Omental fat pad (tissue), 4 donors: ENCODE results near the gene MAK. TPM values are rescaled to one million over a fixed set of nuclear protein-coding genes. Genes with fewer than 3 reads are reported as not detected.
A peak's percentile ranks its signal among the peaks of the same experiment; 100 is the strongest.
"Not testable (repeated sequence)": the region's sequence is repeated elsewhere in the genome, so short reads cannot be mapped to it uniquely, and the experiment has no call there.

Source experiments
- ATAC-seq: fragments of 150-250 bp; one replicate; pipeline ENCODE4 v1.9.1; 2016; ENCODE audit warnings: mild to moderate bottlenecking, moderate library complexity; ENCODE audit not compliant: low FRiP score
- DNase-seq: peaks from one replicate; pipeline ENCODE4 v3.0.0-alpha.2; 2019; ENCODE audit warnings: low spot score
- total RNA-seq, 4 donors: library from RNA; depleted of rRNA; stranded (reverse); fragments of >200 nt; gene quantifications; one replicate each; pipeline ENCODE4 v1.1.0, GENCODE V29; 2016
- TF ChIP-seq, protein P1 (sequence below), 3 donors: fragments of 450-650 bp; IDR thresholded peaks; one replicate each; pipeline ENCODE4 v1.5.1; 2016 to 2017; ENCODE audit warnings: antibody characterized with exemption in 3 of 3, mild to moderate bottlenecking in 3 of 3, moderate library complexity in 2 of 3

Gene MAK
- total RNA-seq, 4 donors from 2014 or later, result 0.25 to 1.3 (median 1.0) TPM

DNA sequence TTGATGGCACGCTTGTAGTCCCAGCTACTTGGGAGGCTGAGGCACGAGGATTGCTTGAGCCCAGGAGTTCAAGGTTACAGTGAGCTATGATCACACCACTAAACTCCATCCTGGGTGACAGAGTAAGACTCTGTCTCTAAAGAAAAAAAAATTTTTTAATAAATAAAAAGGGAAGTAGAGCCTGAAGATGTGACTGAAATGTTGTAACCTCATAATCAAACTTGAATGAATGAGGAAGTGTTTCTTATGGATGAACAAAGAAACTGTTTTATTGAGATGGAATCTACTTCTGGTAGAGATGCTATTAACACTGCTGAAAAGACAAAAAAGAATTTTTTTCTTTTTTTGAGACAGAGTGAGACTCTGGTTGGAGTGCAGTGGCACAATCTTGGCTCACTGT is 6.7 kb downstream of the MAK start:
- no peak for DNase-seq
- TF ChIP-seq, protein P1, sequence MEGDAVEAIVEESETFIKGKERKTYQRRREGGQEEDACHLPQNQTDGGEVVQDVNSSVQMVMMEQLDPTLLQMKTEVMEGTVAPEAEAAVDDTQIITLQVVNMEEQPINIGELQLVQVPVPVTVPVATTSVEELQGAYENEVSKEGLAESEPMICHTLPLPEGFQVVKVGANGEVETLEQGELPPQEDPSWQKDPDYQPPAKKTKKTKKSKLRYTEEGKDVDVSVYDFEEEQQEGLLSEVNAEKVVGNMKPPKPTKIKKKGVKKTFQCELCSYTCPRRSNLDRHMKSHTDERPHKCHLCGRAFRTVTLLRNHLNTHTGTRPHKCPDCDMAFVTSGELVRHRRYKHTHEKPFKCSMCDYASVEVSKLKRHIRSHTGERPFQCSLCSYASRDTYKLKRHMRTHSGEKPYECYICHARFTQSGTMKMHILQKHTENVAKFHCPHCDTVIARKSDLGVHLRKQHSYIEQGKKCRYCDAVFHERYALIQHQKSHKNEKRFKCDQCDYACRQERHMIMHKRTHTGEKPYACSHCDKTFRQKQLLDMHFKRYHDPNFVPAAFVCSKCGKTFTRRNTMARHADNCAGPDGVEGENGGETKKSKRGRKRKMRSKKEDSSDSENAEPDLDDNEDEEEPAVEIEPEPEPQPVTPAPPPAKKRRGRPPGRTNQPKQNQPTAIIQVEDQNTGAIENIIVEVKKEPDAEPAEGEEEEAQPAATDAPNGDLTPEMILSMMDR (IDR thresholded peaks at IDR 0.05), result no peak
- ATAC-seq, result no peak

DNA sequence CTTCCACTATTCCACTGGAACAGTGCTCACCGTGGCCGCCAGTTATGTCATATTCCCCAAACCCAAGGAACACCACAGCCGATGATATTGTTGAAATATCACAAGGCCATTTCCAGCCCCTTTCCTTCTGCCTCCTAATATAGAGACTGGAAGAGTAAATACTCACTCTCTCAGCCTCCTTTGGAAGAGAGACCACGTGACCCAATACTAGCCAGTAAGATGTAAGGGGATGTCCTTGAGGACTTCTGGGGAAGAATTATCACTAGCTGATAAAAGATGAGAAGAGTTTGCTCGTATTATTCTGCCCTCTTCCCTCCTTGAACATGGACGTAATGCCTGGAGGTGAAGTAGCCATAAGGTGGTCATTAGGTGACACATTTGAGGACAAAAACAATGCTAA is 13.5 kb downstream of the MAK start:
- TF ChIP-seq, protein P1 (IDR thresholded peaks at IDR 0.05), result no peak
- DNase-seq, result no peak
- no peak for ATAC-seq

DNA sequence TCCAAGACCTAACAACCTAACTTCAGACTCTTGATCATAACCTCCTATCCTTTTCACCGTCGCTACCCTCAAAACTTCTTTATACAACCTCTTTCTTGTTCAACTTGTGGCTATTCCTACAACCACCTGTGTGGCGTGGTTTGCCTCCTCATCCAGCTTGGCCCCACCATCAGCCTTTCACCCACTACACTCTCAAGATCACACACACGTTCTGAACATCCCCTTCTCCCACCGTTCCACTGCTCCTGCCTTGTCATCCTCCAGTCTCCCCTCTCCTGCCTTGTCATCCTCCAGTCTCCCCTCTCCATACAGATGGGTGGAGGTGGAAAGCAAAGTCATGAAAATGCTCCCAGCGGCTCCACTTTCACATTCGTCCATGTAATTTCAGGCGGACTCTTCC is 14.0 kb downstream of the MAK start:
- TF ChIP-seq, protein P1 (IDR thresholded peaks at IDR 0.05), result no peak
- DNase-seq, result no peak
- no peak for ATAC-seq

DNA sequence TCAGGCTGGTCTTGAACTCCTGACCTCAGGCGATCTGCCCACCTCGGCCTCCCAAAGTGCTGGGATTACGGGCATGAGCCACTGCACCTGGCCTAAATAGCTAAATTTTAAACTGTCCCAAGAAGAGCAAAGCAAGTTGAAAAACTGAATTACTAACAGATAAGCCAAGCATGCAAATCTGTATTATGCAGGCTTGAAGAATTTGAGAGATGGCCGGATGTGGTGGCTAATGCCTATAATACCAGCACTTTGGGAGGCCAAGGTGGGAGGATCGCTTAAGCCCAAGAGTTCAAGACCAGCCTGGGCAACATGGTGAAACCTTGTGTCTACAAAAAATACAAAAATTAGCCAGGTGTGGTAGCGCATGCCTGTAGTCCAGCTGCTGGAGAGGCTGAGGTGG is 24.2 kb downstream of the MAK start:
- not testable (repeated sequence) for ATAC-seq, DNase-seq

DNA sequence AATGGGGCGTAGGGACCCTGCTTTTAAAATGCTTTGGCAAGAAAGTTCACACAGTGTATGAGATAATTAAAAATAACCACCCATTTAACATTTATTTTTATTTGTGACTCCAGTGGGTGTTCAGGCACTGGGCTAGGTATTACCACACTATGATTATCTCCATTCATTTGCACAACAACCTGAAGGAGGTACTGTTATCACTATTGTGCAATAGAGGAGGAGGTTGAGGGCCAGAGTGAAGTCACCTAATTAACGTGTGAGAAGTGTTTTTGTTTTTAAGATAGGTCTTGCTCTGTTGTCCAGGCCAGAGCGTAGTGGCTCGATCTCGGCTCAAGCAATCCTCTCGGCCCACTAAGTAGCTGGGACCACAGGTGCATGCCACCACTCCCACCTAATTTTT is 29.2 kb downstream of the MAK start:
- peak; percentile 78 for ATAC-seq
- DNase-seq, result no peak
- TF ChIP-seq, protein P1 (IDR thresholded peaks at IDR 0.05), result no peak

DNA sequence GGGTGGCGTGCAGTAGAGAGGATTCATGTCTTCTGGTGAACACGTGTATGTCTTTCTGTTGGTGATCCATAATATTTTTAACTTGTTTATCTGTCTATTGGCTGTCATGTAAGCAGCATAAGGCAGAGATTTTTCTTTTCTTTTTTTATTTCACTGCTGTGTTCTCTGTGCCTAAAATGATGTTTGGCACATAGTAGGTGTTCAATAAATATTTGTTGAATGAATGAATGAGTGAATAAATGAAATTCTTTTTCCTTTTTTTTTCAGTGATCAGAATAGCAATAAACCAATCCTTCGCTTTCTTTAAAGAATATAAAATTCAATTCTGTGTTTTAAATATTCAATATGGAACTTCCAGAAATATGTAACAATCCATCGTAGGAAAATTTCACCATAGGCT is 30.0 kb downstream of the MAK start:
- no peak for DNase-seq
- TF ChIP-seq, protein P1 (IDR thresholded peaks at IDR 0.05), result no peak
- ATAC-seq, result no peak

DNA sequence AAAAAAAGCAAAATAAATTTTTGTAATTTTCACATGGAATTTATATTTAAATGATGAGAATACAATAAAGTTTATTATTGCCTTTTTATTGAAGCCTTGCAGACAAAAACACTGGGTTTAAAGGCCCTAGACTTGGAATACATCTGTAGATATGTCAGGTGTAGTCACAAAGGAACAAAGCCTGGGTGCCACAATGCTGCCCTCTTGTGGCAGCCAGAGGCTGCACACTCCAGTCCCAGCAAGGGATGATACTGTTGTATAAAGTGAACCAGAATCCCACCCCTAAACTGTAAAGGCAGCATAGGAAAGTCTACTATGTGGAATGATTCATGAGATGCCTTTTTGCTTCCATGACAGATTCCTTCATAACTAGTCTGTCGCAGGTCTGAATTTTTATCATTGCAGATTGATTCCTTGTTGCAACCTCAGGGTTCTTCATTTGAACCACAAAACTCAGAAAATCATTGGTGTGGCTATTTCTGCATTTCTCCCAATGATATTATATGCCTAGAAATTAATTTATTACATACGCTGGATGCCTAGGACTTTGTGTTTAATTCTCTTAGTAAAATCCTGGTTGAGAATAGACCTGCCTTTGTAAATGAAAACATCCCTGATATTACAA is 37.0 kb downstream of the MAK start:
- TF ChIP-seq, protein P1 (IDR thresholded peaks at IDR 0.05), result peak in 2 of 3 donors; percentile 44 to 48
- ATAC-seq, result peak; percentile 87
- DNase-seq, result peak; percentile 25
